Measurements from ENCODE around the gene AXIN1. TPM values are rescaled to one million over a fixed set of nuclear protein-coding genes. Genes with fewer than 3 reads are reported as not detected.

The AXIN1 gene
- total RNA-seq, 2 donors from 2014 or later, result 20.1 to 29.1 TPM

- Mint-ChIP-seq H3K36me3 (no peaks in the 10 kb centered on the region), H3K9me3 (no peaks in the 10 kb centered on the region), H3K27me3 (no peaks in the 10 kb centered on the region), H3K27ac (no peak overlapping the region), H3K4me1 (ENCODE audit: low read depth in 2 of 2) (peaks cover 0 to 4% of the 10 kb centered on the region in 2 donors), H3K4me3 (no peak overlapping the region)
- no peak for DNase-seq (ENCODE audit: low spot score)
- no peak for ATAC-seq
Observed at GRCh38 chr16:290681-291405, 61.7 kb downstream of the AXIN1 start.

GRCh38 chr16:290015-290680 is 62.4 kb downstream of the AXIN1 start:
- DNase-seq (ENCODE audit: low spot score) (no peak), ATAC-seq (no peak)
- H3K27me3 Mint-ChIP-seq, result no peaks in the 10 kb centered on the region
- no peaks in the 10 kb centered on the region for H3K9me3 Mint-ChIP-seq
- H3K4me1 Mint-ChIP-seq (ENCODE audit: low read depth in 2 of 2), result peaks cover 0 to 4% of the 10 kb centered on the region in 2 donors
- H3K27ac Mint-ChIP-seq, result no peak overlapping the region
- no peaks in the 10 kb centered on the region for H3K36me3 Mint-ChIP-seq
- H3K4me3 Mint-ChIP-seq, result no peak overlapping the region

GRCh38 chr16:289395-289997 is 63.0 kb downstream of the AXIN1 start:
- H3K36me3 Mint-ChIP-seq, result no peaks in the 10 kb centered on the region
- no peak overlapping the region for H3K4me3 Mint-ChIP-seq
- ATAC-seq, result no peak
- peaks cover 0 to 4% of the 10 kb centered on the region in 2 donors for H3K4me1 Mint-ChIP-seq (ENCODE audit: low read depth in 2 of 2)
- no peak for DNase-seq (ENCODE audit: low spot score)
- no peaks in the 10 kb centered on the region for H3K27me3 Mint-ChIP-seq
- no peak overlapping the region for H3K27ac Mint-ChIP-seq
- H3K9me3 Mint-ChIP-seq, result no peaks in the 10 kb centered on the region

GRCh38 chr16:287981-288920 is 64.3 kb downstream of the AXIN1 start:
- ATAC-seq, result no peak
- no peak for DNase-seq (ENCODE audit: low spot score)

GRCh38 chr16:287298-287811 is 65.2 kb downstream of the AXIN1 start:
- H3K27me3 Mint-ChIP-seq, result no peaks in the 10 kb centered on the region
- no peak for ATAC-seq
- no peak overlapping the region for H3K27ac Mint-ChIP-seq
- H3K9me3 Mint-ChIP-seq, result no peaks in the 10 kb centered on the region
- no peak overlapping the region for H3K4me3 Mint-ChIP-seq
- DNase-seq (ENCODE audit: low spot score), result no peak
- H3K4me1 Mint-ChIP-seq (ENCODE audit: low read depth in 2 of 2), result peaks cover 0 to 2% of the 10 kb centered on the region in 2 donors
- H3K36me3 Mint-ChIP-seq, result no peaks in the 10 kb centered on the region

More at GRCh38 chr16:287981-288920, 64.3 kb downstream of the AXIN1 start:
- peaks cover 0 to 4% of the 10 kb centered on the region in 2 donors for H3K4me1 Mint-ChIP-seq (ENCODE audit: low read depth in 2 of 2)
- no peak overlapping the region for H3K27ac Mint-ChIP-seq
- H3K36me3 Mint-ChIP-seq, result no peaks in the 10 kb centered on the region
- no peaks in the 10 kb centered on the region for H3K27me3 Mint-ChIP-seq
- no peaks in the 10 kb centered on the region for H3K9me3 Mint-ChIP-seq
- no peak overlapping the region for H3K4me3 Mint-ChIP-seq

- Mint-ChIP-seq H3K9me3 (no peaks in the 10 kb centered on the region), H3K27me3 (no peaks in the 10 kb centered on the region), H3K27ac (no peak overlapping the region), H3K4me1 (ENCODE audit: low read depth in 2 of 2) (peaks cover 0 to 2% of the 10 kb centered on the region in 2 donors), H3K4me3 (no peak overlapping the region), H3K36me3 (no peaks in the 10 kb centered on the region)
- DNase-seq (ENCODE audit: low spot score) (no peak), ATAC-seq (no peak)
Observed at GRCh38 chr16:286491-287297, 65.8 kb downstream of the AXIN1 start.

- H3K27ac Mint-ChIP-seq, result no peak overlapping the region
Observed at GRCh38 chr16:285146-286055, 67.1 kb downstream of the AXIN1 start.

GRCh38 chr16:284204-285120 is 68.1 kb downstream of the AXIN1 start:
- Mint-ChIP-seq H3K9me3 (no peaks in the 10 kb centered on the region), H3K36me3 (no peaks in the 10 kb centered on the region), H3K4me1 (ENCODE audit: low read depth in 2 of 2) (no peaks in the 10 kb centered on the region), H3K27ac (no peak overlapping the region), H3K27me3 (no peaks in the 10 kb centered on the region), H3K4me3 (no peak overlapping the region)
- DNase-seq (ENCODE audit: low spot score) (no peak), ATAC-seq (peak in 1 of 2 donors; percentile 9)

More at GRCh38 chr16:285146-286055, 67.1 kb downstream of the AXIN1 start:
- H3K36me3 Mint-ChIP-seq, result no peaks in the 10 kb centered on the region
- H3K4me1 Mint-ChIP-seq (ENCODE audit: low read depth in 2 of 2), result no peaks in the 10 kb centered on the region
- ATAC-seq, result no peak
- DNase-seq (ENCODE audit: low spot score), result no peak
- H3K4me3 Mint-ChIP-seq, result no peak overlapping the region
- H3K27me3 Mint-ChIP-seq, result no peaks in the 10 kb centered on the region
- no peaks in the 10 kb centered on the region for H3K9me3 Mint-ChIP-seq

GRCh38 chr16:283033-283805 is 69.3 kb downstream of the AXIN1 start, which contains the start of gene PDIA2:
Gene PDIA2, plus strand, starts transcription at chr16:283164. Its CDS starts 6 bp downstream, at chr16:283170.
- Mint-ChIP-seq H3K36me3 (no peaks in the 10 kb centered on the region), H3K27me3 (no peaks in the 10 kb centered on the region), H3K27ac (no peak within 1 kb of the TSS), H3K4me3 (no peak within 1 kb of the TSS), H3K4me1 (ENCODE audit: low read depth in 2 of 2) (peaks cover 6 to 7% of the 10 kb centered on the region in 2 donors), H3K9me3 (no peaks in the 10 kb centered on the region)
- ATAC-seq (no peak), DNase-seq (ENCODE audit: low spot score) (no peak)

GRCh38 chr16:282491-282890 is 70.0 kb downstream of the AXIN1 start:
- H3K9me3 Mint-ChIP-seq, result no peaks in the 10 kb centered on the region
- no peak overlapping the region for H3K4me3 Mint-ChIP-seq
- H3K27me3 Mint-ChIP-seq, result no peaks in the 10 kb centered on the region
- H3K27ac Mint-ChIP-seq, result no peak overlapping the region
- ATAC-seq, result no peak
- peaks cover 6 to 7% of the 10 kb centered on the region in 2 donors for H3K4me1 Mint-ChIP-seq (ENCODE audit: low read depth in 2 of 2)
- no peaks in the 10 kb centered on the region for H3K36me3 Mint-ChIP-seq
- no peak for DNase-seq (ENCODE audit: low spot score)

All from natural killer cell treated with Interleukin-12 subunit alpha and Interleukin-12 subunit beta and Interleukin-15 and Interleukin-18, amount 100 ng/mL, for 72 hours (primary cell).